Inflammatory macrophage treated with lipopolysaccharide for 1 hour (primary cell): ENCODE results near the gene B3GNT9.

Source experiments
- DNase-seq, 2 donors: peaks; one replicate each; pipeline ENCODE4 v3.0.0-alpha.2; 2020 to 2022

The B3GNT9 gene

DNA sequence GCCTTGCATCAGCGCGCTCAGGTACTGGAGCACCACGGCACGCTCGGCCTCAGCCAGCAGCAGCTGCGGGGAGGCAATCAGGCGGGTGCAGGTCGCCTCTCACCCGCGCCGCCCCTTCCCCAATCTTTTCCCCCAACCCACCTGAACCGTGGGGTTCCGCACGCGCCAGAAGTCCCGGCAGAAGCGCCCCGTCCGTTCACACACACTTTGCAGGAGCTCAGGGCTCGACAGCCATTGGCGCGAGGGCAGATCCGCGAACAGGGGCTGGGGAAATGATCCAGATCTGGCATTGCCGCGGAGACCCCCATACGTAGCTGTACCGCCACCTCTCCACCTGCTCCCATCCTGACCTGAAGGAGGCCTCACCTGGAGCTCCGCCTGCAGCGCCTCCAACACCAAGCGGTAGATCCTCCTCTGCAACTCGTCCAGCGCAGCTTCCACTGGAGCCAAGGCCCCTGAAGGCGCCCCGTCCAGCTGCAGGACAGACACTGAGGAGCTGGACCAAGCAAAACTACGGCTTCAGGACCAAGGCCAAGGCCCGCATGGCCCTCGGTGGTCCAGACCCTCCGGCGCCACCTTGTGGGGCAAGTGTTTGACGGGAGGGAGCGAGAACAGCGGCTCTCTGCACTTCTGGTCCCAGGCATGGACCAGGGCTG lies 34.3 kb upstream of the B3GNT9 start:
- peak; percentile 82 to 94 for DNase-seq

DNA sequence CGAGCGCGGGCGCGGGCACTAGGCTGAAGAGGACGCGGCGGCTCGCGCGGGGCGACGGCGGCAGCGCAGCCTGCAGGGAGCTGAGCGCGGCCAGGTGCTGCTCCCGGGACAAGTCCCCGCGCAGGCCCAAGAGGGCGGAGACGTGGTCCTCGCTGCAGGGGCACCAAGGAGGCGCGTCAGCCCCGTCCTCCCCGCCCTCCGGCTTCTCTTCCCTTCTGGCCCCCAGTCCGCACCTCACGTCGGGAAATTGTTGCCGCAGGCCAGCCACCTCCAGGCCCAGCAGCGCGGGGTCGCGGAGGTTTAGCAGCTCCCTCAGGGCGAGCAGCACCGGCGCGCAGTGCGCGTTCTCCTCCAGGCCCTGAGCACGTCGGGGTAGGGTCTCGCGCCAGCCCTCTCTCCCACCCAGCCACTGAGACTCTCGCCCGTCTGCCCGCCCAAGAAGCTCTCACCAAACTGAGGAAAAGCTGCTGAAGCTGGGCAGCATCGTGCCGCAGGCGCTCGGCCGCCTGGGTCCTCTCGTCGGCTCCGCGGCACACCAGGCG lies 33.7 kb upstream of the B3GNT9 start:
- DNase-seq = no peak

DNA sequence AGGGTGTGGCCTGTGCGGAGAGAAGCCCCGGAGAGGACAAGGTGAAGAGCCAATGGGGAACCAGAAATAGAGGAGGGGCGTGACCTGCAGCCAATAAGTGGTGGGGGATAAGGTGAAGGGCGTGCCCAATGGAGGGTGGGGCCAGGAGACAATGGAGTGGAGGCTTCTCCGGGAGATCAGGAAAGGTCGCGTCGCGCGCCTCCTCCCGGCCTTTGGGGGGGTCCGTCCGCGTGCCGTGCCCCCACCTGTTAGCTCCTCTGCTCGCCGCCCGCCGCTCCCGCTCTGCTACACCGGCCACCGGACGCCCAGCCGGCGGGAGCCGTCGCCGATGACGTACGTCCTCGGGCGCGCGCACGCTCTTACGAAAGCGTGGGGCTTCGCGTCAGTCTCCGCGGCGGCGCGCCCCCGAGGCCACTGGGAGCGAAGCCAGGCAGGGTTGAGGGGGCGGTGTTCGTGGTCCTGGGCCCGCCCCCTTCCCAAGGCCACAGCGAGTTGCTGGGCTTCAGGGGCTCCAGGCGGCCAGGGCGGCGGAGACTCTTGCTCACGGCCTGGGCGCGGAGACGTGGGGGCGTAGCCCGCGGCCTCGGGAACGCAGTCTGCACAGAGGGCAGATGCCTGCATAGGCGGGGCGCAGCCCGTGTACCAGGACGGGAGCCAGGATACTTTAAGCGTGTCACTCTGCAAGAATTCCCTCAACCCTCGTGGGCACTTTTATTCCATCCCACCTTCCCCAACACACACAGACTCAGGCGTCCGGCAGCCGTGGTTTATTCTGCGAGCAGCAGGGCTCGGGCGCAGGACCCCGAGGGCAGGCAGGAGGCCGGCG lies 33.0 kb upstream of the B3GNT9 start, which contains the start of gene MATCAP1:
MATCAP1 (minus strand) TSS at position 337 of the 826 bp plus-strand sequence. CDS start 3,353 bp downstream, outside the sequence.
- peak; percentile 96 for DNase-seq

DNA sequence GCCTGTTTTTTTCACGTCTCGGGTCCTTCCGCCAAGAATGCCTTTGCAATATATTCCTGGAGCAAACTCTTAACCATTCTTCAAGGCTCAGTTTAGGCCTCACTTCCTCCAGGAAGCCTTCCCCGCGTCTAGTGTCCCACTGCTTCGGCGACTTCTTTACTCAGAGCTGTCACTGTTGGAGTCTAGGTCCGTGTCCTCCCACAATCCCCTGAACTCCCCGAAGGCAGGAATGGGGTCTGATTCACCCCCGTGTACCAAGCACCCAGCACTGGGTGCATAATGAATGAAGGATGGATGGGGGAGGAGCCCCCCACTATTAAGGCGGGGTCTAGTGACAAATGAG lies 32.5 kb upstream of the B3GNT9 start:
- DNase-seq = no peak

DNA sequence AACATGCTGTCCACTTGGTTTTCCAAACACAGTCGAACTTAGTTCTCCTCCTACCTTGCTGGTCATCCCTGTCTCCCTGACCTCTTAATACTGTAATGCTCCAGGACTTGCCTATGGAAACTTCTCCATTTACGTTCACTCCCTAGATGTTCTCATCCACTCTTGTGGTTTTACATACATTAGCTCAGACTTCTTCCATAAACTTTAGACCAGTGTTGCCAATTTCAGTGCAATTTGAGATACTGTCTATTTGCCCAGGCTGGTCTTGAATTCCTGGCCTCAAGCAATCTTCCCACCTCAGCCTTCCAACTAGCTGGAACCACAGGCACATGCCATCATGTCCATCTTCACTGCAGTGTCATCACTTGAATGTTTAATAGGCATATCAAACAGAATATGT lies 31.5 kb upstream of the B3GNT9 start:
- no peak for DNase-seq

DNA sequence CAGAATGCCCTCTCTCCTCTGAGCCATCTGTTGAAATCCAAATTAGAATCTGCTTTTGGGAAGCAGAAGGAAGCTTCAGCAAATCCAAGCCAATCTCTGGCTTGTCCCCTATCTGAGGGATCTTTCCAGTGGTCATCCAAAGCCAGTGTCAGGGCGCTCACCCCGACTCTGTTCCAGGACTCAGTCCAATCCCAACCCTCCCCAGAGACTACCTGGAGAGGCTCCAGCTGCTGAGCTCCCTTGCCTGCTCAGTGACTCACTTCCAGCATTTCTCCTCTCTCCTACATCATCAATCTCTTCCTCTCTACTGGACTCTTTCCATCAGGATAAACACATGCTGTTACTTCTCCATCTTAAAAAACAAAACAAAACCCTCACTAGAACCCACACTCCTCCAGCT lies 30.5 kb upstream of the B3GNT9 start:
- peak in 1 of 2 donors; percentile 24 for DNase-seq

DNA sequence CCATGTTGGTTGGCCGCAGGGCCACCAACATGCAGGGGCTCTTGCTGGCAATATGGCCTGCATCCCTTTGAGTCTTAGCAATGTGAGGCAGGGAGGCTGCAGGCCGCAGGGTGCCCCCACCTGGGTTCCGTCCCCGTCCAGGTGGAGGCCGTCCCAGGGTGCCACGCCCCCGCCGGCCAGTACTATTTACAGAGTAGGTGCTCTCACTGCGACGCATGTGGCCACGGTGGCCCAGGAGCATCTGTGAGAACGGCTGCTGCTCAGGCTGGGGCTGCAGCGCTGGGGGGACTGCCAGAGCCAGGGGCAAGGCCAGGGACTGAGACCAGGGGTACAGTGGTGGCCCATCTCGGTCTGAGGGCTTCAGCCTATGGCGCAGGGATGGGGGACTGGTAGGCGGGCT lies 29.4 kb upstream of the B3GNT9 start:
- DNase-seq = no peak

DNA sequence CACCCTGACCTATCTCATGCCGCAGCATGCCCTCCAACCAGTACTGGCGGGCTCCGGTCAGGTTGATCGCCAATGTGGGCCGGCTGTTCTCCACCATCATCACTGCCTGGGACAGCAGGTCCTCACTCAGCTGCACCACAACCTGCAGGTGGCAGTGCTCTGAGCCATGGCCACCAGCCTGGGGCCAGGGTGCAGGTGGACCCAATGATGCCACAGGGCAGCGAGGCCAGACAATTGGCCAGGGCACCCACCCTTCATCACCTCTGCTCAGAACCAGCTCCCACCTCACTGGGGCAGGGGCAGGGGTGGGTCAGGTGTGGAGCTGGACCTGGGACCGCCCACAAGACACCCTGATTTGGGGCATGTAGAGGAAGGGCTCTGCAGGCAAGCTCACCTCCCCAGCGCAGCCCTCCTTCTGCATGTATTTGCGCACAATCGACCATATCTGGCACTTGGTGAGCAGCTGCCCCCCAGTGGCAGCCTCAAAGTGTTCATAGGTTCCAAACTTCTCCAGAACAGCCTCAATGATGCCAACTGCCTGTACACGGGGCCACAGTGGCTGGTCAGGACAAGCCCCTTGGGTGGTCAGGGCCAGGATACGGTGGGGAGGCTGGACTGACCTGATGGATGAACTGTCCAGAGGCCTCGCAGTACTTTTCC lies 28.8 kb upstream of the B3GNT9 start:
- no peak for DNase-seq

DNA sequence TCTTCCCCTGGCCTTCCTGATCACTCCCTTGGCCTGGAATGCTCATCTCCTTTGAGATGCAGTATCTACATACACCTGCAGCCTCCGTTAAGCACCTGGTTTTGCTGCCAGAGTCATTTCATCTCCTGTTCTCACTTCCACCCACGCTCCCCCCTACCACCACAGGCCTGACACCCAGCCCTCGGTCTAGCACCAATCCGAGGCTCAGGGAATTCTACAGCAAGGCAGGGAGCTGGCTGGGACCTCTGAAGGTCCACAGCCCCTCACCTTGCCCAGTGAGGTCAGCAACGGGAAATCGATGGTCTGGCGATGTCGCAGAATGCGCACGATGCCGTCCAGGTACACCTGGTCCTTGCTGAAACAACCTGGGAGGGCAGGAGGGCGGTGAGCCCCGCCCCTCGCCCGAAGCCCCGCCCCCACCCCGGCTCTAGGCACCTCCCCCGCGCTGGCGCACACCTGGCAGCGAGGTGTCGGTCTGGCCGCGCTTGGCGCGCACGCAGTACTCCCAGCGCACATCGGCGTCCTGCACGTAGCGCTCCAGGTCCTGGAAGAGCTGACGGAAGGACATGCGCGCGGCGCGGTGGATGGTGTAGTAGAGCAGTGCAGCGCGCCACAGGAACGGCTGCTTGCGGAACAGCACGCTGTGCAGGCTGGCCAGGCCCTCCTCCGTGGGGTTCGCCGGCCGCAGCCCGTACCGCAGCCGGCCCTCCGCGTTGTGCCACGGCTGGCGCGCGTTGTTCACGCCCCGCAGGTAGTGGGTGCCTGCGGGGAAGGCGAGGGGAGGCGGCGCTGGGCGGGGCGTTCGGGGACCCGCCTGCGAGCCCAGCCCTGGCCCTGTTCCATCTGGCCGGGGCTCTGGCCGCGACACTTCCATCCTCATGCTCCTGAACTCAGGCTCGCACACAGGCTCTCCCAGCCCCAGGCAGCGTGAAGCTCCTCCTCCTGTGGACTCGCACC lies 27.2 kb upstream of the B3GNT9 start:
- DNase-seq = peak in 1 of 2 donors; percentile 31

DNA sequence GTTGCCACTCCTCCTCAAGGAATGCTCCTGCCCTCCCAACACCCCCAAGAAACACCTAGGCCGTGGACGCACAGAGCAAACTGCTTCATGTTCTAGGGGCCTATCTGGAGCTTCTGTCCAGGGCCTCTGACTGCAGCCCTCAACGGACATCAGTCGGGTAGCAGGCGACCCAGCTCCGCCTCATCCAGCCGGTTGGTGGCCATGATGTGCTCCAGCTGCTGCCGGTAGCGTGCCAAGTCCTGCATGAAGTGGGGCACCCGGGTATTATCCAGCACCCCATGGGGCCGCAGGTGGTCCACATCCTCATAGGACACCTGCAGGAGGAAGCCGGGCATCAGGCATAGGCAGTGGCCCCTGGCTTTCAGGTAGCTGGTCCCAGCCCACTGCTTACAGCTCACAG lies 25.9 kb upstream of the B3GNT9 start:
- DNase-seq = no peak

DNA sequence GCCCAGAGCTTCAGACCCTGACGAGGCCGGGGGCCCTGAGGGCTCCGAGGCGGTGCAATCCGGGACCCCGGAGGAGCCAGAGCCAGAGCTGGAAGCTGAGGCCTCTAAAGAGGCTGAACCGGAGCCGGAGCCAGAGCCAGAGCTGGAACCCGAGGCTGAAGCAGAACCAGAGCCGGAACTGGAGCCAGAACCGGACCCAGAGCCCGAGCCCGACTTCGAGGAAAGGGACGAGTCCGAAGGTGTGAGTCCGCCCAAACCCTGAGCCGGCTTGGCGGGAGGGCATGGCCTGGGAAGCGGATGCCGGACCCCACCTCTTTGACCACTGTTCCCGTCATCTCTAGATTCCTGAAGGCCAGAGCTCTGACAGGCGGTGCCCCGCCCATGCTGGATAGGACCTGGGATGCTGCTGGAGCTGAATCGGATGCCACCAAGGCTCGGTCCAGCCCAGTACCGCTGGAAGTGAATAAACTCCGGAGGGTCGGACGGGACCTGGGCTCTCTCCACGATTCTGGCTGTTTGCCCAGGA lies 24.0 kb upstream of the B3GNT9 start:
- no peak for DNase-seq

DNA sequence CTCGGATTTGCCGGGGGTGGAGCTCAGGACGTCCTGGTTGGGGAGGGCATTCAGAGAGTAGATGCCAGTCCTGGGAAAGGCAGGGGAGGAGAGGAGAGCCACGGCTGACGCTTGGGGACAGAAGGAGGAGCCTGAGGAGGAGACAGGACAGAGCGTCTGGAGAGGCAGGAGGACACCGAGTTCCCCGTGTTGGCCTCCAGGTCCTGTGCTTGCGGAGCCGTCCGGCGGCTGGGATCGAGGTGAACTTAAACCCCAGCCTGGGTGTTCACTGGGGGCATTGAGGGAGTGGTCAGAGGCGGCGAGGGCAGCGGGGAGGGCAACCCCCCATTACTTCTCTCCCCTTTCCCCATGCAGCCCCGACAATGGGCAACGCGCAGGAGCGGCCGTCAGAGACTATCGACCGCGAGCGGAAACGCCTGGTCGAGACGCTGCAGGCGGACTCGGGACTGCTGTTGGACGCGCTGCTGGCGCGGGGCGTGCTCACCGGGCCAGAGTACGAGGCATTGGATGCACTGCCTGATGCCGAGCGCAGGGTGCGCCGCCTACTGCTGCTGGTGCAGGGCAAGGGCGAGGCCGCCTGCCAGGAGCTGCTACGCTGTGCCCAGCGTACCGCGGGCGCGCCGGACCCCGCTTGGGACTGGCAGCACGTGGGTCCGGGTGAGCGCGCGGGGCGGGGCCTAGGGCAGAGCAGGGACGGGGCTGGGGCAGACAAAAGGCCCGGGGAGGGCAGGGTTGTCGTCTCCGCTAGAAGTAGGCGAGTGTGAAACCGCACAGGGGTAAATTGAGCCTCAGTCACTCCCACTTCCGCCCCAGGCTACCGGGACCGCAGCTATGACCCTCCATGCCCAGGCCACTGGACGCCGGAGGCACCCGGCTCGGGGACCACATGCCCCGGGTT lies 23.3 kb upstream of the B3GNT9 start:
- DNase-seq = peak in 1 of 2 donors; percentile 49

DNA sequence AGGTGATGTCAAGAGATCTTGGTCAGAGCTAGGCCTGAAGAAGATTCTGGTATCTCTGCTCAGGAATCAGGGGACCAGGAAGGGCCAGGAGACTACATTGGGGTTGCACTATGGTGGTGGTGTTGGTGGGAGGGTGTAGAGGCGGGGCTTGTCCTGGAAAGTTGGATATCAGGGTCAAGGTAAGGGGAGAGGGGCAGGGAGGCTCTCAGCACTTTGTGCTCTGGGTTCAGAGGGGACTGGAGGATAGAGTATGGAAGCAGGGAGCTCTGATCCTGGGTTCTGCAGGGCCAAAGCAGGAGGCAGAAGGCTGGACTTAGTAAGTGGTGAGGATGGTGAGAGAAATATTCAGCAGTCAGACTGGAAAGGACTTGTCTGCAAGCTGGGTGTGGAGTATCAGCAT lies 22.5 kb upstream of the B3GNT9 start:
- no peak for DNase-seq

DNA sequence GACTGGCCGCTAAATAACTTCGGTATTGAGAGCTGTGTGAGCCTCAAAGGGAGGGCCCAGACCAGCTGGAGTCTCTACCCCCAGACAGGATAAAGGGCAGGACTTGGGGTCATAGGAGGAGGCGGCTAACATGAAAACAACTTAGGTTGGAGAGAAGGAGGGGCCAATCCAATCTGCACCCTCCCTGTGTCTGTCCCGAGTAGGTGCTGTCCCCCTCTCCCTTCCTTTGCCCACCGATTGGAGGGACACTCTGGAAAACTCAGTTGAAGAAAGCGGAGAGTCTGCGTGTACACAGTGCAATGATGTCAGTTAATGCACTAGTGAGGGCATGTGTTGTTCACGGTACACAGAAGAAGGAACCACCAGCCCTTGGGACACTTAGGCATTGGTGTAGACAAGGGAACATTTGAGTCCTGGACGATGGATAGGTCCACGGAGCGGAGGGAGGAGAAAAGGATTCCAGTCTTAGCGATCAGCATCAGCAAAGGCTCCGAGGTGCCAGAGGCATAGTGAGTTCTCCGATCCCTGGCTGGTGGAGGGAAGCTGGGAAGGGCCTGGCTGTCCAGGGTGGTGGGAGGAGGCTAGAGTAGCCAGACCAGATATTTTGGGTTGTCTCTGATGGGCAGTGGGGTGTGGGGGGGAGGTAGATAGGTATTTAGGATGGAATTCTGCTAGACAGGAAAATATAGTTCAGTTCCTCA lies 20.3 kb upstream of the B3GNT9 start:
- DNase-seq = no peak

DNA sequence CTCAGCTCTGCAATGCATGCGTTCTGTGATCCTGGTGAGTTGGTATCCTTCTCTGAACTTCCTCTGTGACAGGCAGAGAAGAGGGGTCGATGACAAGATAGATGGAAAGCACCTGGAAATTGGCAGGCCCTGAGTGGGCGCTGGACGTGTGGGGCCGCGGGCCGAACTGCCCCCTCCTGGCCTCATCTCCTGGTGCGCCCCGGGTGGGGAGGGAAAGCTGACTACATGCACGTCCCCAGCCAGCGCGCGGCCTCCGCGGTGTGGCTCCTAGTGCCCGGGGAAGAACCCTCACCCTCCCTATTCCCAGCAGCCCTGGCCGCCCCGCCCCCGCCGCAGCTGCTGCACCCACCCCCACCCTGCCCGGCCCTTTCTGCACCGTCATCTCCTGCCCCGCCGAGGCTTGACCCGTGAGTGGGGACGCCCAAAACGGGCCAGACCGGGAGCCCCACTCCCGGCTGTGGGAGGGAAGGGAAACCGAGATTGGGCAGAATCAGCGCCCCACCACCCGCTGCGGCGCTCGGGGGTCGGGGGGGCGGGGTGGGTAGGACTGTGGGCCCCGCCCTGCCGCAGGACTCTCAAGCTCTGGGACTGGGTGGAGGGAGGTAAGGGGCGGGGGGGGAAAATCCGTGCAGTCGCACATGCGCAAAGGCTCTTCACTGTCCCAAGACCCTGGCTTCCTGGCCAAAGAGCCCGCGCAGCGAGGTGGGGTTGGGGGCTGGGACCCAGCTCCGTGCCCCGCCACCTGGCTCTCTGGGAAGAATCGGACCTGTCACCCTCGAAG lies 19.6 kb upstream of the B3GNT9 start, which contains the start of gene NOL3:
NOL3 (plus strand) TSS at position 371 of the 781 bp plus-strand sequence.
- peak; percentile 63 to 91 for DNase-seq

DNA sequence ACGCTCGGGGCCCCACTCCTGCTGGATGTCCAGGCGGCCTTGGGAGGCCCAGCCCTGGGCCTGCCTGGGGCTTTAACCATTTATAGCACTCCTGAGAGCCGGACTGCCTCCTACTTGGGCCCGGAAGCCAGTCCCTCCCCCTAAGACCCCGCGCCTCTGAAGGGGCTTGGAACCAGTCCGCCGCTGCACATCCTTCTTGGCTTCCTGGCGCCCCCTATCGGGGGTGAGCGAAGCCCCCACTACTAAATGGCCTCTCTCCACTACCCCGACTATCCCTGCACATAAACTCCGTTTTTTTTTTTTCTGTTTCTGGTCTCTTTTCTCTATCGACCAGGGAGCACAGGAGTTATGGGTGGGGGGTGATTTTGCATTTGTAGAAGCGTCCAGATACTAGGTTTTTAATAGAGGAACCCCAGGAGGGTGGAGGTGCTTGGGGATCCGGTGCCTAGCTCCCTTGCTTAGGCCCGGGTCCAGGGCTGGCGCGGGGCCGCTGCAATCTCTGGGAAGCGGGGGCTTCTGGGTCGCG lies 18.9 kb upstream of the B3GNT9 start:
- no peak for DNase-seq

DNA sequence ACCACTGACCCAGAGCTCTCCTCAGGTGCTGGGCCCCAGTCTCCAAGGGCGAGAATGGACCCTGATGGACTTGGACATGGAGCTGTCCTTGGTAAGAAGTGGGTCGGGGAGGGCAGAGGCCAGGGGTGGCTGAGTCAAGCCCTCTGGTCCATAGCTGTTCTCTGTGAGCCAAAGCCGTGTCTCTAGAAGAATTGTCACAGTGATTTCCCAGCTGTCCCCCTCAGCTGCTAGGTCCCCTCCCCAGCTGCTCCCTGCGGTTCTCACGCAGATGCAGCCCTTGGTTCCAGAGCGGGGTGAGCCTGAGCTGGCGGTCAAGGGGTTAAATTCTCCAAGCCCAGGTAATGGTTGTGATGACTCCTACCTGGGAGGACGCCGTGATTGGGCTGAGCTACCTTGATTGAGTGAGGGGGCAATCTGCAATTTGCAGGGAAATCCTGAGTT lies 18.2 kb upstream of the B3GNT9 start:
- DNase-seq = no peak

DNA sequence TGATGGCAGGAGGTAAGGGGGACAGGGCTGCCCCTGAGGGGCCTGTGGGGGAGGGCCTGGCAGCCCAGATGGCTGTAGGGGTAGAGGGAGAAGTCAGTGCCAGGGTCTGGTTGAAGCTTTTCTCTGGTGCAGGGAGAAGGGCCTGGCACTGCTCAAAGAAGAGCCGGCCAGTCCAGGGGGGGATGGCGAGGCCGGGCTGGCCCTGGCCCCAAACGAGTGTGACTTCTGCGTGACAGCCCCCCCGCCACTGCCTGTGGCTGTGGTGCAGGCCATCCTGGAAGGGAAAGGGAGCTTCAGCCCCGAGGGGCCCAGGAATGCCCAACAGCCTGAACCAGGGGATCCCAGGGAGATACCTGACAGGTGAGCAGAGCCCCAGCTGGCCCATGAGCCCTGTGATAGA lies 16.8 kb upstream of the B3GNT9 start:
- DNase-seq = no peak

DNA sequence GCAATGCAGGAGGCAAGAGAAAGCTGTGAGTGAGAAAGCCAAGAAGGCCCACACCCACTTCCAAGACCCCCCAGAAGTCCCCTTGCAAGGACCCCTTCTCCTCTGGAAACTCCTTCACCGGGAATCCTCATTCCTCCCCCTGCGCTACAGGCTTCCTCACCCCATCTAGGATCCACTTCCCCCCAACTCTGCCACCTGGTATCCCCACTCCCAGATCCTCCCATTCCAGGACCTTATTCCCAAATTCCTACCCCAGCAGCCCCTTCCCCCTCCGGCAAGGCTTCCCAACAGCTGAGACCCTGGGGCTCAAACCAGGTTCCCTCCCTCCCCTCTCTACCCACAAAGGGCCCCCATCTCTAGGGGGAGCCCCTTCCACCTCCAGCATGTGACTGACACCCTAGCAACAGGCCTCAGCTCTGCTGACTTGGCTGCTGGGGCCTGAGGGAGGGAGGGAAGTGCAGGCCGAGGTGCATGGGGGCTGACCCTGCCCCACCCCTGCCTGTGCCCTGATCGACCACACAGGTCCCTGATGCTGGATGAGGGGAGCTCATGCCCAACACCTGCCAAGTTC lies 15.9 kb upstream of the B3GNT9 start:
- no peak for DNase-seq
